GM21390 (cell line): ENCODE data around the gene CPM.

Source experiments
- ATAC-seq: cut with Tn5 transposase; IDR thresholded peaks from one replicate; pipeline ENCODE4 v1.9.1; 2021; ENCODE audit not compliant: unreplicated experiment

CPM gene

DNA sequence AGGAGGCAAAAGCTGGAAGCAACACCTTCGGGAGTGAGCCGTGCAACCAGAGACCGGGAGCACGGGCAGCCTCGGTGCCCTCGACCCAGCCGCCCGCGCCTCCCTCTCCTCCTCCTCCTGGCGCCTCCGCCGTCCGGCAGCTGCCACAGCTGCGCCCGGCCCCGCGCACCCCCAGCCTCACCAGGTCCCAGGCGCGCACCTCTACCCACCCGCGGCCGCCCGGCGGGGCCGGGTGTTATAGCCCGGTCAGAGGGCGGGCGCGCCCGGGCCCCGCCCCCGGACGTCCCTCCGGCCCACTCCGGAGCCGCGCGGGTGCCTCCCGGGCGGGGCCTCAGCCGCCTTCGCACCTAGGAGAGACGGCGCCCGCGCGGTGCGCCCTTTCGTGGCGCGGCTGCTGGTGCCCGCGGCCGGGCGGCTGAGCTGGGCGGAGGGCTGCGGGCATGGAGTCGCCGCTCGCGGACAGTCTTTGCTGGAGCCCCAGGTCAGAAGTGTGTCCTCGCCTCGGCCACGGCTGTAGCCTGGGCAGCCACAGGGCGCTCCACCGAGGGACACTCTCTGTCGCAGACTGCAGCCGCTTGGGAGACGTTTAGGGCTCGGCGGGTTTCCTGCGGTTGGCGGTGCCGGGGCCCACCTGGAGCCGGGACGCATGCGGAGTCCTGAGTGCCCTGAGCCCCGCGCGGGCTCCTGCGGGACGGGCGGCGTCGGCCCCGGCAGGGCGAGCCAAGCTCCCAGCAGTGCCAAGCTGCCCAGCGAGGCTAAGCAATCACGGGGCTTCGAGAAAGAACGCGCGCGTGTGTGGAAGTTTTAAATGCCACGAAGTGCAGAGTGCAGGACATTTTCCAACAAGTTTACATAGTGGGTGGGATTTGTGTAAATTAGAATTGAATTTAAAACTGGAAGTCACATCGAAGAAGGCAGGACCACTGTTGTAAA lies at the start of gene CPM:
Gene CPM, minus strand, starts transcription at position 211 of the 933 bp plus-strand sequence. CDS start 334 bp downstream, outside the sequence.
- ATAC-seq: peak; percentile 96

DNA sequence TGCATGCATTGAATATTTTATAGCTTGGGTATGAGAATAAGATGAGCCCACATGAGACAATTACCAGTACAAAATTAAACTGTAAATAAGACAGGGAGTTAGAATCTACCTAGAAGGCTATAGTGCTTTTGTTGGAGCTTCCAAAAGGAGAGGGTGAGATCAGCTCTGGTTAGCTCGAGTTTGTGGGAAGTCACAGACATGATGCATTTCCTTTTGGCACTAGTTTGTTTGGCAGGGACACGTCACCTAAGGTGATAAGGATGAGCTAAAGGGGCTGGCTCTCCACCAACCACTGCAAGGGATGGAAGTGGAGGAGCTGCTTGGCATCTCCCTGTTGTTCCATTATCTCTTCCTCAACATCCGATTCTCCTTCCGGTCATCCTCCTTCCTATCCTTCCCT lies 48.5 kb upstream of the CPM start:
- ATAC-seq: no peak

DNA sequence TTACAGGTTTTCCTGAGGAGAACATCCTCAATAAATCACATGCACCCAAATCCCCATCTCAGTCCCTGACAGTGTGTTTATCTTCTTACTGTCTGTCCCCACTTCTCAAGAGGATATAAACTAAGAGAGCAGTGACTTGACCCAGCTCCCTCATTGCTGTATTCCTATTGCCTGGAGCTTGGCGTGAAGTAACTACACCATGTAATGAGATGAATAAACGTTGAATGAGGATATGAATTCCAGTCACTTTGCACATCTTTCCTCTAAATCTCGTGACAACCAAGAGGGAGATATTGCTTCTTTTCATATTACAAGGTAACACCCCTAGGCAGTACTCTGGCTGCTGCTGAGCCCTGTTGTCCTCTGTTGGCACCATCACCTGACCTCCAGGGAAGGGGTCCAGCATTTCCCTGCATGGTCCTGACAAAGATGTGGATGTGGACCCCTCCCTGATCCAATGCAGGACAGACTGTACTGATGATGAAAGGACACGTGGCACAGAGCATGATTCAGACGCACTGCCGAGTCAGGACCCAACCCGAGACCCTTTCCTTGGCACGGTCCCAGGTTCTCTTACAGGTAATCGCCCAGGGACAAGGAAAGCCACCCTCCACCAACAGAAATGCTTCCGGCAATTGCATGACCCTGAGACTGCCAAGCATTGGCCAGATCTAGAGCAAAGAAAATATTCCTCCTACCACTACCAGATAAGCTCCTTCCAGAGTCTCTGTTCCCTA lies 47.7 kb upstream of the CPM start:
- no peak for ATAC-seq

DNA sequence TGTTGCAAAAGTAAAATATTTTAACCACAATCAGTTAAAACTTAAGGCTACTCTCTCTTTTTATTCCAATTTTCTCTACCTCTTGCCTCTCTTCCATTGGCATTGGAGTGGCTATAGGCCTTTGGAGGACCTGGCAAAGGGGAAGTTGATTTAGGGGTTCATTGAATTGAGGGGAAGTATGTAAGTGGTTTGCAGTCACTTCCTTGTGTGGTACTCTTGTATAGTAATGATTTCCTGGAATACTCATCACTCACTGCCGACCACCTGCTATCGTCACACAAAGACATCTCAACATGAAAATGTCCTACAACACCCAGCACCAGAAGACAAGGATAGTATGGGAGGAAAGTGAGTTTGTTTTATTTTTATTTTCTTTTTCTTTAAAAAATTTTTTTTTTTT lies 45.7 kb upstream of the CPM start:
- no peak for ATAC-seq

DNA sequence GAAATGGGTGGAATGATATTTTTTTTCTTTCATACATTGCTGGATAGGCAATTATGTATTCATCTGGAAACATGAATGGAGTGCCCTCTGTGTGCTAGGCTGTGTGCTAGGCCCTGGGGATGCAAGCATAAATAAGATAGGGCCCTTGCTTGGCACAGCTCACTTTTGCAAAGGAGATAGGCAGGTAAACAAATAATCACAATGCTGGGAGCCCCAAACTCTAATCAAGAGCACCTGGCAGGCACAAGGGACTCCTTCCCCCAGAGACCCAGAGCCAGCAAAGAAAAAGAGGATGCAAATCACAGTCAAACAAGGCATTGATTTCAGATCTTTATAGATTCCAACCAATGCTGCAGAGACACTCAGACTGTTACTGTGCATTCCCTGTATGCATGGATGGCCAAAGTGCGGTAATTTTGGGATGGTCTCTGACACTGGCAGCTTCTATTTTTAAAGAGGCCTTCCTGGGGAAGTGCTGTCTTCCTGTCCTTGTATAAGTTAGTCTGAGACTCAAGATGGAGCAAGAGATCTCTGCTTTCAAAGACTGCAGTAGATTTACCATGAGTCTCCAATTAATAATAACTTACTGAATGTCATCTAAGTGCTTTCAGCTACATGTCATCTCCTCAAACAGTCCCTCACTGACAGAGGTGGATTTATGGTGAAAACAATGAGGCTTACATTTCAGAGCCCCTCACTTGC lies 45.1 kb upstream of the CPM start:
- no peak for ATAC-seq

DNA sequence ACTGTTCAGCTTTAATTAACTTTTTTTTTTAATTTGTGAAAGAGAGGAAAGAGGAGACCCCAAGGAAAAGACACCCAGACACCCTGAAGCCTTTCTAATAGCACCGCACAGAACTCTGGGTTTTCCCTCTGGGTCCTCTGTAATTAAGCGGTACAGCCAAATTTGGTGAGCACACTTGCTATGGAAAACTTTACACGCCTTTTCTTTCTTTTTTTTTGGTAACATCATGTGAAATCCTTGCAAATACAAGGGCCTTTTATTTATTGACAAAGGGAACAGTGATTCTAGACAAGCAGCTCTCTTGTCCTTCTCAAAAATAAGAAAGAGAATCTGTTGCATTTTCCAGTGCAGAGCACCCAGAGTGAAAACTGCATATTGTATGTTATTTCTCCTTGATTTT lies 44.4 kb upstream of the CPM start:
- ATAC-seq: no peak

DNA sequence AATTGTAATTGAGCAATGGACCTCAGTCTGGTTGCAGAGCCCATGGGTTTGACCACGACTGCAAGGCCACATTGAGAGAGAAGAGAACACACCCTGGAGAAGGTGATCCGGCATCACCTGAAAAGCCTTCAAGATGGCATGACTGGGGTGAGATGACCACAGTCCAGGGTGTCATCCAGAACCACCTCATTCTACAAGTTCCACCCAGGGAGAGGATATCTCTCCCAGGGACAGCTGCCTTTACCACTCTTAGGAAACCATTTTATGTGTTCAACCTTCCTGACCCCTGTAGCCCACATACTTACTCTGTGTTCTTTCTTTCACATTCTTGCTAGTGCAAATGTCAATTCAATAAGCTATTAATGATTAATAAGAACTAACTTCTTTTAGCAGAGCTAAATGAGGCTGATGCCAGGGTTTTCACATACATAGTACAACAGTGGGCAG lies 43.4 kb upstream of the CPM start:
- no peak for ATAC-seq

DNA sequence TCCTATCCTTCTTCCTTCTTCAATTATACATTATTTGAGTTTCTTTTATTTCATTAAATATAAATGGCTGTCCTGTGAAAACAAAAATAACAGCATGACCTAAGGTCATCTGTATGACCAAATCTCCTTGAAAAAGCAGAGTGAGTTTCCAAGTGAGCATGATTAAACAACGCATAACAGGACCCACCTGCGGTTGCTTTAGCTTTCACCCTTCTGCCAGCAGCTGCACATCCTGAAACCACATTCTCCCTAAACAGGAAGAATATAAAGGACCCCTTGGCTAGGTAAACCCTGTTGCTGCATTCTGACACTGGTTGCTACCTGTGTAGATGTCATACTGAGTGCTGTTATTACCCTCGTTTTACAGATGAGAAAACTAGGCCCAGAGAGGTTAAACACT lies 42.8 kb upstream of the CPM start:
- ATAC-seq: no peak

DNA sequence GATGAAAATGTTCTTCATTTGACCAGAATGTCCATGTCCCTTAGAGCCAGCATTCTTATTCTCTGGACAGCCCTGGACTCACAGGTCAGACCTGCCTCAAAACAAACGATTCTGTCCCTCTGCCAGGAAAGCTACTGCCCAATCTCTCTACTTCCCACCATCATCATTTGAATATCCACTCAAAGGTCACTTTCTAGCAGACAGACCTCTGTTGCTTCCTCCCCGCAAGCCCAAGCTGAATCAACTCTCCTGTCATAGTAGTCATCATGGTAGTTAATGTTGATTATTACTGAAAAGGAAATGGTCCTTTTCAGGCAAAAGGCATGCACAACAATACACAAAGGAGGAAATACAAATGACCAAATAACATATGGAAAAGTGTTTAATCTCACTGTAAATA lies 39.6 kb upstream of the CPM start:
- ATAC-seq: no peak

DNA sequence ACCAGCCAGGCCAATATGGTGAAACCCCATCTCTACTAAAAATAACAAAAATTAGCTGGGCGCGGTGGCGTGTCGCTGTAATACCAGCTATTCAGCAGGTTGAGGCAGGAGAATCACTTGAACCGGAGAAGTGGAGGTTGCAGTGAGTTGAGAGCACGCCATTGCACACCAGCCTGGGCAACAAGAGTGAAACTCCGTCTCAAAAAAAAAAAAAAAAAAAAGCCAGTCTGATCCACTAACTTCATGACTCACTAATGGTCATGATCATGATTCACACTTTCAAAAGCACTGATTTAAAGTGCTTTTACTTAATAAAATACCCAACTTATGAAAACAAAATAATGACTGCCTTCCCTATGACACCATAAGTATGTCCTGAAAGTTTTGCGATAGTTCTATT lies 38.4 kb upstream of the CPM start:
- ATAC-seq: no peak

DNA sequence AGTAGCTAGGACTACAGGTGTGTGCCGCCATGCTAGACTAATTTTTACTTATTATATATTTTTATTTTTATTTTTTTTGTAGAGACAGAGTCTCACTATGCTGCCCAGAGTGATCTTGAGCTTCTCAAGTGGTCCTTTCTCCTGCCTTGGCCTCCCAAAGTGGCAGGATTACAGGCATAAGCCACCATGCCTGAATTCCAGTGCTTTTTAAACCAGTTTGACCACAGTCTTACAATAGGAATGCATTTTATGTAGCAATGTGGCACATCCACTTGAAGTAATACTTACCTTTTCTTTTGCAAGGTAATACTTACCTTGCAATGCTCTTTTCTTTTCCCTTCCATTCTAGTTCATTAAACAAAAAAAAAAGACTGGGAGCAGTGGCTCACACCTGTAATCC lies 38.0 kb upstream of the CPM start:
- no peak for ATAC-seq

DNA sequence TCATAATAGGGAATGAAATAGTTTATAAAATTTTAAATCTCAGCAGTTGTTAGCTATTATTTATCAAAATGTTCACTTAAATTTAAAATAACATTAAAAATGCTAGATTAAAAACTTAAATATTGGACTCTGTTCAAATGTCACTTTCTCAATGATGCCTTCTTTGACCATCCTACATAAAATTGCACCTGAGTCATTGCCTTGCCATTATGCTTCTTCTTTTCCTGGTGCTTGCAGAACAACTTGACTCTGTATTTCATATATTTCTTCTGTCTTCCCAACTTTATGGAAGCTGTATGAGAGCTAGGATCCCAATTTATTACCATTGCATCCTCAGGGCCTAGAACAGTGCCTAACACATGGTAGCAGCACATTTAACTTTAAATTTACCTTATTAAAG lies 37.3 kb upstream of the CPM start:
- no peak for ATAC-seq

DNA sequence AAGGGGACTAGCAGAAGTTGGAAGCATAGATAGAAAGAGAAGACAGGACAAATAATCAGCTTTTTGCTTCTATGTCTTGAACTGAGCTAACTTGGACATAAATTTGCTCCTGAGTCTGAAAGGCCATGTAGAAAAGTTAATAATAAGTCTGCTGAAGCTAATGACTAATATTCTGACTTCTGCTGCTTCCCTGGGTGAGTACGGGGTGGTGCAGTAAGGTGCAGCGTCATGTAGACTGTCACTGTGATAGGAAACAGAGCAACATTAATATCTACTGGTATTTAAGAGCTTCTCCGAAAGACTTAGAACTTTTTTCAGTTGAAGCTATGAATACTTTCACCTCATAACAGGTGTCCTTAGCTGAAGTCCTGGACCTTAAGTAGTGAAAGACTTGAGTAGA lies 34.1 kb upstream of the CPM start:
- ATAC-seq: no peak

DNA sequence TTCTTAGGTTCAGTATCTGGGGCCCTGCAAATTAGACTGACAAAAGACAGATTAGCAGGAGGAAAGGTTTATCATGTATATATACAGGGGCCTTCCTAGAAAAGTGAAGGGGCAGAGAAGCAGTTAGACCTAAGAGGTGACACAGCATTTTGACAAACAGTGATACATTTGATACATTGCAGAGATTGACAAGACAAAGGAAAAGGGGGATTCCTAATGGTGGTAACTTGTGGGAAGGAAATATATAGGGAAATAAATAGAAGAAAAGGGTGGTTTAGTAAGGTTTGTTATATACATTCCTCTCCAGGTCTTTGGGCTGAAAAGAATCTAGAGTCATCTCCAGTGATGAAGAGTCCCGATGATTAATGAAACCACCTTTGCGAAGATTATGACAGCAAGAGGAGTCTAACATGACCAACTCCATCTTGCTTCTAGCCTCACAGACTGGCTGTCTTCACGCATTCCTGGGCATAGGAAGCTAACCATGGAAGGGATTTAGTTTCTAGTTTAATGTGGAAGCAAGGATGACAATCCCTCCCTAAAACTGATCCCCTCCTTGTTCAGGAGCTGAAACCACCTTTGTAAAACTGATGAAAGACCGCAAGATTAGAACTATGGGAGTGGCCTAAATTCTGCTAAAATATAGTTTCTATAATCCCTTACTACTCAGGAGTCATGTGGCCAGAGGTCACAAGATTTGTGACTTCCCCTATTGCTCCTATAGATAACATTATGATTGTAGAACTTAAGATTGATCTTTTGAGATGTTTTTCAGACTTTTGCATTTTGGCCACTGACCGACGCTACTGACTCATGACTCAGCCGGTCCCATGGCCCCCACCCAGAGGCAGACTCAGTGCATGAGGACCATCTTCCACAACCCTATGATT lies 31.1 kb upstream of the CPM start:
- no peak for ATAC-seq

DNA sequence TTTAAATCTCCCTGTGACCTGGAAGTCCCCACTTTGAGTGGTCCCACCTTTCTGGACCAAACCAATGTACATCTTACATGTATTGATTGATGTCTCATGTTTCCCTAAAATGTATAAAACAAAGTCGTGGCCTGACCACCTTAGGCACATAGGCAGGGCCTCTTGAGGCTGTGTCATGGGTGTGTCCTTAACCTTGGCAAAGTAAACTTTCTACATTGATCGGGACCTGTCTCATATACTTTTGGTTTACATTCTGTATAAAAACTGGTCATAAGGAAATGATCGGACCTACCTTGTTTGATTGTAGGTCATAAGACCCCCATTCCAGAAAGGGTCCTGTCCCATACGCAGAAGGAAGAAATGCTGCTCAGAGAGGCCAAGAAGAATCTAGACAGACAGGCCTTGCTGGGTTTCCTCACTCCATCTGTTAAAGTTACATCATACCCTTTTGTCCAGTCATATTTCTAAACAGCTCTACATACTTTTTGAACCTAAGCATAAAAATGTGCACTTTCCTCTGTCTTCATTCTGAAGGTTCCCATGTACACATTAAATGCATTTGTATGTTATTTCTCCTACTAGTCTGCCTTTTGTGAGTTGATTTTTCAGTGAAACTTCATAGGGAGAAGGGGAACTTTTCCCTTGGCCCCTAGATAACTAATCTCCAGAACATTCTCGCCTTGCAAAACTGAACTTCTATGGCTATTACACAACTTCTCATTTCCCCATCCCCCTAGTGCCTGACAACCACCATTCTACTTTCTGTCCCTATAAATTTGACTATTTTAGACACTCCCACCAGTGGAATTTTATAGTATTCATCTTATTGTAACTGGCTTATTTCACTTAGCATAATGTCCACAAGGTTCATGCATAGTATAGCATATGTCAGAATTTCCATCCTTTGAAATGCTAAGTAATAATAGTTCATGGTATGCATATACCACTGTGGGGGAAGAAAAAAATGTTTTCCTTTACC lies 30.2 kb upstream of the CPM start:
- no peak for ATAC-seq

DNA sequence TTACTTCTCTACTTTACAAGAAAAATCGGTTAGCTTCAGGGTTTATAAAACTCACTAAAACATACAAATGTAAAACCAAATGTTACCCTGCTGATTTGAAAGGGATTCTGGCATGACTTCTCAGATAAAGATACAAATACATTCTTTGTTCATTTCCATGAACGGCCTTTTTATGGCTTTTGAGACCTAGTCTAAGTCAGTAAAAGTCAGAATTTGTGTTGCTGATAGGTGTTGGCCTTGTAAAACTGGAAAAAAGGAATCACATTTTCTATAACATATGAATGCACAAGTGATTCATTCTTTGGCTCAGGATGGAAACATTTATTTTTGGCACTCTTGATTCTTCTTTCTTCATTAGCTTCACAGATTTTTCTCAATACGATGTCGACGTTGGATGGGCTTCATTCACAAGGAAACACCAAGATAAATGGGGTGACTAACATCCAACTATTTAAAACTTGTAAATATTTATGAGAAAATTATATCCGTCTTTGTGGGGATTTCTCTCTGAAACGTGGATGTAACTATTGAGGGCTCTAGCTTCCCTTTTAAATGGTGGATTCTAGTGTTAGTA lies 27.0 kb upstream of the CPM start:
- ATAC-seq: no peak

DNA sequence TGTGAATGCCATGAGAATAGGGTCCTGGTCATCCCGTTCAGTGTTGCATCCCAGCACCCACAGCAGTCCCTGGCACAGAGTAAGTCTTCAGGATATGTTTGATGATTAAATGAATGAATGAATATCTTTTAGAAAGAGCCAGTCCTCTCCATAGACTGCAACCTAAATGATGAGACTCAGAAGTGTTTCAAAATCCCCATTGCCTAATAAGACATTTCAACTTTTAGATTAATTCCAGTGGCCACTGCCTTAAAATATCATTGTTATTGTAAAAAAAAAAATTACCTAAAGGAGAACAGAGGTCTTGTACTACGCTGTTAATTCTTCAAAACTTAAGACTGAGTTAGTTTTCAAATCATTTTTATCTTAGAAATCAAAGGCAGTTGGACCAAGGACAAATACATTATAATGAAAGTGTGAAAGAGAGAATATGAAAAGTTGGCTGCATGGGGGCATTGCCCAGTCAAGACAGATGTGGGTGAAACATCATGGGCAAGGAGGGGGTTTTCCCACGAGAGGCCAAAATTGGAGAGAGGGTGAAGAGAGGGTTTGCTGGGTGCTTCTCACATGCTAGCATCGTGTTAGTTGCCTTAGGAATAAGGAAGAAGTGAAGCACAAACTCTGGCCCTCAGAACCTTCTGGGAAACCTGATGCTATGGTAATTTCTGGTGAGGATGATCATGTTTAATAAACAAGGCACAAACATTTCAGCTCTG lies 26.3 kb upstream of the CPM start:
- no peak for ATAC-seq

DNA sequence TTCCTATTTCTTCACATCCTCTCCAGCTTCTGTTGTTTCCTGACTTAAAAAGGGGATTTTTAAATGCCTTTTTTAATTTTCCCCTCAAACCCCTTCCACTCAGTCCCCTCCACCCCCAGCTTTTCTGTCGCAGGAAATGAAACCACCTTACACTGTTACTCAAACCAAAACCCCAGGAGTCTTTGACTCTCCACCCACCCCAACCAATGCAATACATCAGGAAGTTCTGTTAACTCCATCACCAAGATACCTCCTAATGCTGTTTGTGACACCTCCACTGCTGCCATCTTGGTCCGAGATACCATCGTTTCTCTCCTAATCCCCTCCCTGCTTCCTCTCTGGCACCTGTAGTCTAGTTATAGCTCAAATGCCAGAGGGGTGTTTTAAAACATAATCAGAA lies 25.4 kb upstream of the CPM start:
- ATAC-seq: peak; percentile 96
